Fibroblast of skin of scalp (primary cell): Measurements from ENCODE around the gene RASAL3.
A peak's percentile ranks its signal among the peaks of the same experiment; 100 is the strongest.
"Not testable (repeated sequence)": the region's sequence is repeated elsewhere in the genome, so short reads cannot be mapped to it uniquely, and the experiment has no call there.

Experiments used
- DNase-seq: peaks from one replicate; pipeline ENCODE4 v3.0.0-alpha.2; 2013

The RASAL3 gene

DNA sequence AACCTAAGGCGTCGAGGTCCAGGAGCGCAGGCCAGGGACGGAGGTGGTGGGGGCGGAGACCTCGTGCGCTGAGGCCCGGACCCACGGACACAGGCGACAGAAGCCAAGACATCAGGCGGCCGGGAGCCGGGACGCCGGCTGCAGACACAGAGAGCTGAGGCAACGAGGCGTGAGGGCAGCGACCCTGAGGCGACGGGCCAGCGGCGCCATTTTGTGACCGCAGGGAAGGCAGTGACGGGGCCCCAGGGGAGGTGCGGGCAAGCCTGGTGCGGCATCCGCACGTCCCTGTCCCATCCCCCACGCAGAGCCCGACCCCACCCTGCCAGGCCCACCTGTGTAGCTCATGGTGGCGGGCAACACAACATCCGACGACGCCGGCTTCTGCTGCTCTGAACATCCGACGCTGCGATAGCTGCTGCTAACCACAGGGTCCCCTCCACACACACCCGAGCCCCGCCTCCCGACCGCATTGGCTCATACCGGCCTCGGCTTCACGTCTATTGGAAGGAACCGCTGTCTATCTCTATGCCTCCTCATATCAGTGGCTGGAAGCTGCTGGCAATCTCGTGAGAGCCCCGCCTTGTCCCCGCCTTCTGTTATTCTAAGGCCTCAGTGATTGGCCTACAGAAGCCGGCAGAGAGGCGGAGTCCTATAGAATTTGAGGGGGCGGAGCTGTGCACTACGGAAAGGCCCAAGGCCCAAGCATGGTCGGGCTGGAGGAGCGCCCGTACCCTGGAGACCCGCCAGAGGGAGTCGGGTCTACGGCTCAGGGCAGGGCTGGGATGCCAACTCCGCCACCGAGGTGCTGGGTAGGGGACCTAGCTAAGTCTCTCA lies 45.5 kb downstream of the RASAL3 start, which contains the start of gene AKAP8L:
AKAP8L (minus strand) TSS at position 410 of the 834 bp plus-strand sequence; CDS start at position 345, 65 bp downstream.
- peak; percentile 100 for DNase-seq

DNA sequence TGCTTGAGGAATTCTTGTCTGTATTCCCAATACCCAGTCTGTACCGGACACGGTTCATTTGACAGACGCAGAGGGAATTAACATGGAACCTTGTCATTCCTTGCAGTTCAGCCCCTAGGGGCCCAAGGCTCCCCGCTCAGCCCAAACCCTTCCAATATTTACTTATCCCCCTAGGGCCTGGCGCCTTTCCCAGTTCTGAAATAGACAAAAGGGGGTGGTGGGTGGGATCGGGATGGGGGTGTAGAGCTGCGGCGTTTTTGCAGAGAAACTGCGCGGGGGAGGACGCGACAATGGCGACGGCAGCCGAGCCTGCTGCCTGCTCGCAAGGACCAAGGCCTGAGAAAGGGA lies 46.1 kb downstream of the RASAL3 start:
- DNase-seq, result peak; percentile 63

DNA sequence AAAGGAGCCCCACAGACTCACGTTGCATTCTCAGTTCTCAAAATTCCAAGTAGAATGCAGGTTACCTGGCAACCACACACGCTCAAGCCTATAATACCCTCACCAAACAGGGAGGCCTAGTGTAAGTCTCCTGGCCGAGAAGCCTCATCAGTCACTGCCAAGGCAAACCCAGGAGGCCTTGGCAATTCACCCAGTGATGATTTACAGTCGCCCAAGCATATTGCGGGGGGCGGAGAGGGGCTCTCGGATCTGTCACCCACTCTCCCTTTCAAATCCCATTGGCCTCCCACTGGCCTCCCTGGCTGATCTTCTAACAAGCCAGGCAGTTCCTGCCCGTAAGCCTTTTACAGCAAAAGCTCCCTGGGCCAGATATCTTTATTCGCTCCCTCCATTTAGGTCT lies 46.6 kb downstream of the RASAL3 start:
- peak; percentile 19 for DNase-seq

DNA sequence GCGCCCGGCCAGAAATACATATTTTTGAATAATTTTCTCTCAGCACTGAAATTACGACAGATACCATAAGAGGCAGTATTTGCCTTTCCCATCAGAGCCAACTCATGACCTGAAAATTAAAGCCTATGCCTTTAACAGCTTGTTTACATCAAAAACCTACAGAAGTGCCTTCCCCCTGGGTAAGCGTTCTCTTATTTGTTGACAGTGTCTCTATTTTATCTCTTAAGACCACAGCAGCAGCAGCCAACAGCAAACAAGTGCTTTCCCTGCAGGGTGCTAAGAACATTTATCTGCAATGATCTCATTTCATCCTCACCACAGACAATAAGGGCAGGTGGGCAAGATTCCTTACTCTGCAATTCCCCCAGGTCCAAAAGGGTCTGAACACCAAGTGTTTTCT lies 51.5 kb downstream of the RASAL3 start:
- no peak for DNase-seq

DNA sequence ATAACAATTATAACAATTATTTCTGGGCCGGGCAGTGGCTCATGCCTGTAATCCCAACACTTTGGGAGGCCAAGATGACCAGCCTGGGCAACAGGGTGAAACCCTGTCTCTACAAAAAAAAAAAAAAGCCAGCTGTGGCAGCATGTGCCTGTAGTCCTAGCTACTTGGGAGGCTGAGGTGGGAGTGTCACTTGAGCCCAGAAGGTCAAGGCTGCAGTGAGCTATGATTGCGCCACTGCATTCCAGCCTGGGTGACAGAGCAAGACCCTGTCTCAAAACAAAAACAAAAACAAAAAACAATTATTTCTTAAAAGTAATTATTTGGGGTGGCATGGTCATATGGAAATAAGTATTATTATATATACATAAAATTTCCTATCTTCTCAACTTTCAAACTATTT lies 53.0 kb downstream of the RASAL3 start:
- DNase-seq, result not testable (repeated sequence)

DNA sequence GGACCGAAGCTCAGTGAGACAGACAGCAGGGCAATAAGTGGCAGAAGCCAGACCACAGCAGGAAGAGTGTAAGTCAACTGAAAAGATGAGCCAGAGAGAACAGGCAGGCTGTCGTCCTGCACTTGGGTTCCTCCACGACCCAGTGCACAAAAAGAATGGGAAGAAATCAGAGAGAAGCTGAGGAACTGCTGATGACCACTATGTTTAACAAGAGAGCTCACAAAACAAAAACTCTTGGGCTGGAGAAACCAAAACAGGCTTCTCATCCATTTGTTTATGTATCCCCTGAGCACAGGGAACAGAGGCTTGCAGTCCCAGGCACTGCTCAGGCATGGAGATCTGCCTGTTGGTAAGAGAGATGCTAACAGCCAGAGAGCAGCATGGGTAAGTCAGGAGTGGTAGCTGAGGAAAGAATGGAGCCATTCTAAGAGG lies 59.5 kb downstream of the RASAL3 start:
- no peak for DNase-seq

DNA sequence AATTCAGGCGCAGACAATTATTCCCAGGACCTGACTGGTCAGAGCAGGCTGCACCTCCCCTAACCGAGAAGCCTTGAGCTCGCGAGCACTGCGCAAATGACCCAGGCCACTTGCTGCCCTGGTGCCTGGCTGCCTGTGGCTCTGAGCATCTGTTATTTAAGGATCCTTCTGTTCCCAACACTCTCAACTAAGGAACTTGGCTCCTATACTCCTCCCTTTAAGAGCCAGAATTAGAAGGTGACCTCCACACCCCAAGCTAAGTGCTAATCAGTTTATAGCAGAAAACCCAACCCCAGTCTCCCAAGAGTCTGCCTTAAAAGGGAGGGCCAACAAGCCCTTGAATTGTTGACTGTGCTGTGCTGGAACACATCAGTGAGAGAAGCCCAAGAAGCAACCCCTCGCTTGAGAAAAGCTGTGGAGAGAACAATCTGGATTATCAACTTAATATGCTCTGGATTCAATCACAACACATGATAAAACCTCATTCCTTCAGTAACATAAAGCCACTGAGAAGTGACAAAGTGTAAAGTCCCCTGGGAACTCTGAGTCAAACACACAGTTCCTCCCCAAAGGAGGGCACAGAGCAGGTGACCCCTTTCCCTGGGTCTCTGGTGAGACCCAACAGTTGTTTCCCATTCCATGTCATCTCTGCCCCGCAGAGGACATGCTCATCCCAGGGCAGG lies 60.1 kb downstream of the RASAL3 start:
- no peak for DNase-seq

DNA sequence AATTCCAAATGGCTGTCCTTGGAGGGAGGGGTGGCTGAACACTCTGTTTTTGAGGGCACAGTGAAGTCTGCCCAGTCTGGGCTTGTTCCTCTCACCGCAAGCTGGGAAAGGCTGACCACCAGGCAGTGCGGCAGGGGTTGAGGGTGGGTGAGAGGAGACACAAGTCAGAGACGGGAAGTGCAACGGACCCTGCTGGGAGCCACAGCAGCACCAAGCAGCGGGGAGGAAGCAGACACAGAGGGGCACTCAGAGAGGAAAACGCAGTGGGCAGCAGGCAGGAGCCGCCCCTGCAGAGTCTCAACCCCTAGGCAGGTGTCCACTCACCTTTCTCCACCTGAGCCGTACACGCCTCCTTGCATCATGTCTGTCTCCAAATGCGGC lies 61.2 kb downstream of the RASAL3 start:
- DNase-seq, result no peak

DNA sequence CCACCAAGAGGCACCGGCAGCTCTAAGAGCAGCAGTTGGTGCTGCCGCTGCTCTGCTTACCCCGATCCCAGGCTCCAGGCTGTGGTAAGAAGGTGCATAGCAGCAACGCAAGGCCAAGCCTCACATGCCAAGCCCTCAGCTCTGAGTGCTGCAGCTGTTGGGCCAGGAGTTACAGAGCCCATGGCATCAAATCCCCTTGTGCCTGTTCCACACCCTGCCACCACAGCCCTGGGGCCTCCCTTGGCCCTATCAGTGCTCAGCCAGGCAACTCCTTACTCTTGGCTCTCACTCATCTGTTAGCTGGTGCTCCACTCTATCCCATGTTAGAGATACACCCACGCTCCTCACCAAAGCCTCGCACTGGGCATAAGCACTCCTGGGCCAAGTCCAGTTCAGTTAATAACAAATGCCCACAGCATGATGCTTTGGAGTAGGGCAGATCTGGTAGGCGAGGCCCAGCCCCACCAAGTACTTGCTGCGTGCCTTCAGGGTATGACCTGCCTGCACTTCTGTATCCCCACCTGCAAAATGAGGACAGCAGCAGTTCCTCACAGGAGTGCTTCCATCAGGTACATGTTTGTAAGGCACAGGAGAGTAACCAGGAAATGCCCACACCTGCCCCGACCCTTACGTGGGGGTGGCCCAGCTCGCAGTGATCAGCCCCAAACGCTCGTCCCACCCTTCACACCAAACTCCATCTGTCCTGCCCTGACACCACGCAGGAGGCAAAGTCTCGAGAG lies 61.8 kb downstream of the RASAL3 start:
- no peak for DNase-seq
